OCI-LY1 (cell line): Measurements from ENCODE around the gene BMPR2.

Experiments
- H2AFZ ChIP-seq: fragments of 200-600 bp; sonication (generic), shearing (Covaris generic); 2 replicates; pipeline ENCODE4 v1.6.0; 2014; ENCODE audit warnings: antibody characterized with exemption, mild to moderate bottlenecking, low read length
- H3F3A ChIP-seq: fragments of 200-600 bp; sonication (generic), shearing (Covaris generic); 2 replicates; pipeline ENCODE4 v1.6.0; 2014; ENCODE audit warnings: mild to moderate bottlenecking, antibody characterized with exemption, low read length, moderate library complexity; ENCODE audit not compliant: insufficient read depth
- H3K27ac ChIP-seq: fragments of 200-600 bp; sonication (generic); 2 replicates; pipeline ENCODE4 v1.5.1; 2014; ENCODE audit warnings: low read length, mixed run types, mild to moderate bottlenecking, low read depth; ENCODE audit not compliant: poor library complexity, severe bottlenecking
- H3K27me3 ChIP-seq: fragments of 200-600 bp; sonication (generic); 2 replicates; pipeline ENCODE4 v1.6.0; 2014; ENCODE audit warnings: antibody characterized with exemption, mild to moderate bottlenecking, low read length, moderate library complexity; ENCODE audit not compliant: insufficient read depth
- H3K36me3 ChIP-seq: fragments of 200-600 bp; sonication (generic); 2 replicates; pipeline ENCODE4 v1.6.1; 2014; ENCODE audit warnings: mild to moderate bottlenecking, antibody characterized with exemption, low read length, moderate library complexity, mixed read lengths; ENCODE audit not compliant: insufficient read depth
- H3K4me1 ChIP-seq: fragments of 200-600 bp; sonication (generic); 2 replicates; pipeline ENCODE4 v1.5.1; 2014; ENCODE audit warnings: mild to moderate bottlenecking, low read length, moderate library complexity; ENCODE audit not compliant: insufficient read depth, severe bottlenecking
- H3K4me2 ChIP-seq: fragments of 200-600 bp; sonication (generic), shearing (Covaris generic); 2 replicates; pipeline ENCODE4 v1.6.1; 2014; ENCODE audit warnings: low read length
- H3K4me3 ChIP-seq: fragments of 200-600 bp; sonication (generic); 2 replicates; pipeline ENCODE4 v1.5.1; 2014; ENCODE audit warnings: low read length, low read depth, mild to moderate bottlenecking, mixed read lengths; ENCODE audit not compliant: poor library complexity, severe bottlenecking
- H3K79me2 ChIP-seq: fragments of 200-600 bp; shearing (Covaris generic); 2 replicates; pipeline ENCODE4 v1.6.1; 2016; ENCODE audit warnings: mixed run types, low read length, mixed read lengths; ENCODE audit not compliant: insufficient read depth
- H3K9ac ChIP-seq: fragments of 200-600 bp; sonication (generic), shearing (Covaris generic); 2 replicates; pipeline ENCODE4 v1.6.1; 2014; ENCODE audit warnings: mild to moderate bottlenecking, low read length, mixed read lengths
- H3K9me2 ChIP-seq: fragments of 200-600 bp; sonication (generic), shearing (Covaris generic); 2 replicates; pipeline ENCODE4 v1.6.1; 2014; ENCODE audit warnings: low read depth, mild to moderate bottlenecking, low read length, mixed read lengths
- H3K9me3 ChIP-seq: fragments of 200-600 bp; shearing (Covaris generic); 2 replicates; pipeline ENCODE4 v1.6.1; 2014; ENCODE audit warnings: low read length, mixed read lengths
- H4K20me1 ChIP-seq: fragments of 200-600 bp; sonication (generic), shearing (Covaris generic); 2 replicates; pipeline ENCODE4 v1.6.0; 2016; ENCODE audit warnings: mild to moderate bottlenecking, low read length; ENCODE audit not compliant: insufficient read depth
- CTCF ChIP-seq: fragments of 200-600 bp; sonication (generic), shearing (Covaris generic); IDR thresholded peaks from 2 replicates; pipeline ENCODE4 v1.5.1; 2017; ENCODE audit warnings: mild to moderate bottlenecking, antibody characterized with exemption, low read length, moderate library complexity, mixed read lengths
- EZH2 ChIP-seq: fragments of 200-600 bp; sonication (generic), shearing (Covaris generic); IDR thresholded peaks from 2 replicates; pipeline ENCODE4 v1.8.0; 2017; ENCODE audit warnings: borderline replicate concordance, mixed run types, mild to moderate bottlenecking, antibody characterized with exemption, low read length, moderate library complexity, mixed read lengths

The BMPR2 gene

GRCh38 chr2:202442882-202443281 is 66.8 kb downstream of the BMPR2 start:
- Histone ChIP-seq H3K79me2 (no peaks in the 10 kb centered on the region), H3K9ac (no peak overlapping the region), H3K9me3 (no peaks in the 10 kb centered on the region), H3K27me3 (no peaks in the 10 kb centered on the region), H3K4me1 (no peaks in the 10 kb centered on the region), H3K36me3 (no peaks in the 10 kb centered on the region), H3K9me2 (no peaks in the 10 kb centered on the region), H2AFZ (no peak overlapping the region), H3F3A (no peaks in the 10 kb centered on the region), H3K4me3 (no peak overlapping the region), H3K27ac (no peak overlapping the region), H4K20me1 (no peaks in the 10 kb centered on the region), H3K4me2 (no peak overlapping the region)
- TF ChIP-seq CTCF, result no peak
- TF ChIP-seq EZH2, result no peak

GRCh38 chr2:202444000-202444399 is 67.9 kb downstream of the BMPR2 start:
- Histone ChIP-seq H3K9me3 (no peaks in the 10 kb centered on the region), H3K9ac (no peak overlapping the region), H3K27ac (no peak overlapping the region), H3K9me2 (no peaks in the 10 kb centered on the region), H3K36me3 (no peaks in the 10 kb centered on the region), H3K4me2 (no peak overlapping the region), H3K27me3 (no peaks in the 10 kb centered on the region), H3K4me3 (no peak overlapping the region), H2AFZ (no peak overlapping the region), H3K79me2 (no peaks in the 10 kb centered on the region), H3K4me1 (no peaks in the 10 kb centered on the region), H3F3A (no peaks in the 10 kb centered on the region), H4K20me1 (no peaks in the 10 kb centered on the region)
- TF ChIP-seq CTCF (no peak), EZH2 (no peak)

GRCh38 chr2:202449344-202449743 is 73.2 kb downstream of the BMPR2 start:
- H3K79me2 ChIP-seq, result no peaks in the 10 kb centered on the region
- H3K4me3 ChIP-seq, result no peak overlapping the region
- no peaks in the 10 kb centered on the region for H3K9me3 ChIP-seq
- H3K4me1 ChIP-seq, result no peaks in the 10 kb centered on the region
- no peaks in the 10 kb centered on the region for H3K36me3 ChIP-seq
- H3K9ac ChIP-seq, result no peak overlapping the region
- H2AFZ ChIP-seq, result no peak overlapping the region
- H4K20me1 ChIP-seq, result no peaks in the 10 kb centered on the region
- no peak overlapping the region for H3K27ac ChIP-seq
- no peaks in the 10 kb centered on the region for H3K9me2 ChIP-seq
- H3F3A ChIP-seq, result no peaks in the 10 kb centered on the region
- no peaks in the 10 kb centered on the region for H3K27me3 ChIP-seq
- no peak overlapping the region for H3K4me2 ChIP-seq
- no peak for TF ChIP-seq EZH2

- Histone ChIP-seq H3K9me3 (no peaks in the 10 kb centered on the region), H3K9ac (no peak overlapping the region), H2AFZ (no peak overlapping the region), H4K20me1 (no peaks in the 10 kb centered on the region), H3K9me2 (no peaks in the 10 kb centered on the region), H3K36me3 (no peaks in the 10 kb centered on the region), H3K79me2 (no peaks in the 10 kb centered on the region), H3K4me3 (no peak overlapping the region), H3K27me3 (no peaks in the 10 kb centered on the region), H3K27ac (no peak overlapping the region), H3F3A (no peaks in the 10 kb centered on the region), H3K4me1 (no peaks in the 10 kb centered on the region), H3K4me2 (no peak overlapping the region)
- TF ChIP-seq EZH2 (no peak), CTCF (no peak)
Measured at GRCh38 chr2:202450785-202451184, 74.7 kb downstream of the BMPR2 start.
